ENCODE data around the gene HMGN3. TPM values are rescaled to one million over a fixed set of nuclear protein-coding genes. Genes with fewer than 3 reads are reported as not detected.

HMGN3 gene
- polyA plus RNA-seq, 1 of the 3 experiments (the other 2 are of a cell fraction) = 64.5 TPM

DNA sequence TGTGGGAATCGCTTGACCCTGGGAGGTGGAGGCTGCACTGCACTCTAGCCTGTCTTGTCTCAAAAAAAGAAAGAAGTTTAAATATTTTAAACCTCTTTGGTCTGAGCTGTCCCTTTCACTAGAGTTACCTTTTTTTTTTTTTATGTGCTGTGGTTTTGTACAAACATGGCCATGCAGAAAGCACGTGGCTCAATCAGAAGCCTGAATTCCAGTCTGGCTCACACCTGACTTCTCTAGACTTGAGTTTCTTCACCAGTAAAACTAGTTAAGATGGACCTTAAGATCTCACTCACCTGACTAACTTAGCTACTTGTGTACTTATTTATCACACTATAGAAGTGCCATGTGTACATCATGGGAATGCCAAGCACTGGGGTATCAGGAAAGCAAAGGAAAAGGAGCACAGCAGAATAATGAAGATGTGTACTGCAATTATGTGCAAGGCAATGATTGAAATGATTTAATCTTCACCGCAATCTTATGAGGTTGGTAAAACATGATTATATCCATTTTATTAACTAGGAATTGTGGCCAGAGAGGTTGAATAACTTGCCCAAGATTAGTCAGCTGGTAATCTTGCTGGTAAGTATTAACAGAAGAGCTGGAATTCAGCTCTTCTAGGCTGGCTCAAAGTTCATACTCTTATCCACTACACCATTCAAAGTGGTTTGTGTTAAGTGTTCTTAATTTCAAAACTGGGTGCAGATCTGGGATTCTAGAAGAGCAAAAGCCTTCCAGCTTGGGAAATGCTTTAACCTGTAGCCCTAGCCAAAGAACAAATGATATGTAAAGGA, 10.7 kb downstream of the HMGN3 start:
- TF ChIP-seq, protein P1, sequence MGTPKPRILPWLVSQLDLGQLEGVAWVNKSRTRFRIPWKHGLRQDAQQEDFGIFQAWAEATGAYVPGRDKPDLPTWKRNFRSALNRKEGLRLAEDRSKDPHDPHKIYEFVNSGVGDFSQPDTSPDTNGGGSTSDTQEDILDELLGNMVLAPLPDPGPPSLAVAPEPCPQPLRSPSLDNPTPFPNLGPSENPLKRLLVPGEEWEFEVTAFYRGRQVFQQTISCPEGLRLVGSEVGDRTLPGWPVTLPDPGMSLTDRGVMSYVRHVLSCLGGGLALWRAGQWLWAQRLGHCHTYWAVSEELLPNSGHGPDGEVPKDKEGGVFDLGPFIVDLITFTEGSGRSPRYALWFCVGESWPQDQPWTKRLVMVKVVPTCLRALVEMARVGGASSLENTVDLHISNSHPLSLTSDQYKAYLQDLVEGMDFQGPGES (IDR thresholded peaks at IDR 0.05; ENCODE audit: low read depth, low read length) = no peak
- no peak for TF ChIP-seq EZH2phosphoT487 (IDR thresholded peaks at IDR 0.05; ENCODE audit: borderline replicate concordance, low read depth)
- no peak for TF ChIP-seq RAD21 (IDR thresholded peaks at IDR 0.05; ENCODE audit: low read length)
- no peak for TF ChIP-seq MEF2A (IDR thresholded peaks at IDR 0.05; ENCODE audit: borderline replicate concordance, low read depth)
- TF ChIP-seq SIN3A (IDR thresholded peaks at IDR 0.05; ENCODE audit: borderline replicate concordance, low read depth, low read length) = no peak
- no peak for TF ChIP-seq NRF1 (IDR thresholded peaks at IDR 0.05; ENCODE audit: low read depth, low read length)
- TF ChIP-seq, protein P2, sequence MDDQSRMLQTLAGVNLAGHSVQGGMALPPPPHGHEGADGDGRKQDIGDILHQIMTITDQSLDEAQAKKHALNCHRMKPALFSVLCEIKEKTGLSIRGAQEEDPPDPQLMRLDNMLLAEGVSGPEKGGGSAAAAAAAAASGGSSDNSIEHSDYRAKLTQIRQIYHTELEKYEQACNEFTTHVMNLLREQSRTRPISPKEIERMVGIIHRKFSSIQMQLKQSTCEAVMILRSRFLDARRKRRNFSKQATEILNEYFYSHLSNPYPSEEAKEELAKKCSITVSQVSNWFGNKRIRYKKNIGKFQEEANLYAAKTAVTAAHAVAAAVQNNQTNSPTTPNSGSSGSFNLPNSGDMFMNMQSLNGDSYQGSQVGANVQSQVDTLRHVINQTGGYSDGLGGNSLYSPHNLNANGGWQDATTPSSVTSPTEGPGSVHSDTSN (IDR thresholded peaks at IDR 0.05) = no peak
- no peak for TF ChIP-seq CHD2 (IDR thresholded peaks at IDR 0.05; ENCODE audit: low read length, partially characterized antibody)
- no peak for TF ChIP-seq TEAD4 (IDR thresholded peaks at IDR 0.05; ENCODE audit: borderline replicate concordance, insufficient read depth)
- TF ChIP-seq FOXM1 (IDR thresholded peaks at IDR 0.05; ENCODE audit: low read depth) = no peak
- no peak for TF ChIP-seq TAF1 (IDR thresholded peaks at IDR 0.05; ENCODE audit: borderline replicate concordance, low read depth, low read length)
- TF ChIP-seq NFIC (IDR thresholded peaks at IDR 0.05; ENCODE audit: borderline replicate concordance) = no peak
- no peak for TF ChIP-seq EP300 (IDR thresholded peaks at IDR 0.05; ENCODE audit: borderline replicate concordance in 1 of 2, low read depth in 1 of 2, low read length in 1 of 2)
- no peak for TF ChIP-seq TCF12 (IDR thresholded peaks at IDR 0.05)
- TF ChIP-seq, protein P3, sequence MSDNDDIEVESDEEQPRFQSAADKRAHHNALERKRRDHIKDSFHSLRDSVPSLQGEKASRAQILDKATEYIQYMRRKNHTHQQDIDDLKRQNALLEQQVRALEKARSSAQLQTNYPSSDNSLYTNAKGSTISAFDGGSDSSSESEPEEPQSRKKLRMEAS (IDR thresholded peaks at IDR 0.05; ENCODE audit: low read depth) = no peak
- TF ChIP-seq GABPA (IDR thresholded peaks at IDR 0.05; ENCODE audit: low read depth) = no peak
- no peak for TF ChIP-seq RXRA (IDR thresholded peaks at IDR 0.05; ENCODE audit: borderline replicate concordance, low read depth)
- no peak for TF ChIP-seq JUND (IDR thresholded peaks at IDR 0.05)
- TF ChIP-seq, protein P4, sequence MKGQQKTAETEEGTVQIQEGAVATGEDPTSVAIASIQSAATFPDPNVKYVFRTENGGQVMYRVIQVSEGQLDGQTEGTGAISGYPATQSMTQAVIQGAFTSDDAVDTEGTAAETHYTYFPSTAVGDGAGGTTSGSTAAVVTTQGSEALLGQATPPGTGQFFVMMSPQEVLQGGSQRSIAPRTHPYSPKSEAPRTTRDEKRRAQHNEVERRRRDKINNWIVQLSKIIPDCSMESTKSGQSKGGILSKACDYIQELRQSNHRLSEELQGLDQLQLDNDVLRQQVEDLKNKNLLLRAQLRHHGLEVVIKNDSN (IDR thresholded peaks at IDR 0.05; ENCODE audit: borderline replicate concordance, low read depth) = no peak
- H3K9ac ChIP-seq = no peak overlapping the region
- ChIA-PET POLR2A (interaction anchor here (0.6 kb wide), 1 partner anchor 11 kb away, joined by 3 read pairs; the partner anchor contains the start of gene HMGN3), CTCF (interaction anchor here (1.0 kb wide), 1 partner anchor 9 kb away, joined by 3 read pairs; no protein-coding TSS in a partner anchor)
- no peaks in the 10 kb centered on the region for H4K20me1 ChIP-seq (ENCODE audit: insufficient read depth)
- no peaks in the 10 kb centered on the region for H3K27me3 ChIP-seq (ENCODE audit: insufficient read depth)
- no peaks in the 10 kb centered on the region; a peak in 1 of 4 replicates for H3K4me1 ChIP-seq (ENCODE audit: control insufficient read depth in 1 of 2, insufficient read depth in 2 of 2, low read depth in 1 of 2, low read length in 1 of 2)
- H3K9me2 ChIP-seq = no peaks in the 10 kb centered on the region
- no peaks in the 10 kb centered on the region for H3K9me3 ChIP-seq
- H3K36me3 ChIP-seq (replicated peaks in 1 of 2; ENCODE audit: control insufficient read depth in 1 of 2, insufficient read depth in 2 of 2, low read length in 1 of 2) = peaks cover 0 to 13% of the 10 kb centered on the region in 2 experiments
- peaks cover 58% of the 10 kb centered on the region for H3K79me2 ChIP-seq (ENCODE audit: insufficient read depth)
- no peak for DNase-seq
- no peak overlapping the region for H2AFZ ChIP-seq (ENCODE audit: low read depth)
- no peak overlapping the region for H3K27ac ChIP-seq (ENCODE audit: low read depth in 2 of 2, low read length in 1 of 2)
- H3K4me2 ChIP-seq = no peak overlapping the region
- no peak overlapping the region for H3K4me3 ChIP-seq (ENCODE audit: low read depth in 2 of 2, low read length in 1 of 2)
- 95% methylated on average over 2 of the region's 3 CpGs for WGBS (ENCODE audit: low lambda C conversion rate)
- H3F3A ChIP-seq (replicated peaks; ENCODE audit: insufficient read depth) = no peaks in the 10 kb centered on the region
